ENCODE results near the gene NEURL2.

DNA sequence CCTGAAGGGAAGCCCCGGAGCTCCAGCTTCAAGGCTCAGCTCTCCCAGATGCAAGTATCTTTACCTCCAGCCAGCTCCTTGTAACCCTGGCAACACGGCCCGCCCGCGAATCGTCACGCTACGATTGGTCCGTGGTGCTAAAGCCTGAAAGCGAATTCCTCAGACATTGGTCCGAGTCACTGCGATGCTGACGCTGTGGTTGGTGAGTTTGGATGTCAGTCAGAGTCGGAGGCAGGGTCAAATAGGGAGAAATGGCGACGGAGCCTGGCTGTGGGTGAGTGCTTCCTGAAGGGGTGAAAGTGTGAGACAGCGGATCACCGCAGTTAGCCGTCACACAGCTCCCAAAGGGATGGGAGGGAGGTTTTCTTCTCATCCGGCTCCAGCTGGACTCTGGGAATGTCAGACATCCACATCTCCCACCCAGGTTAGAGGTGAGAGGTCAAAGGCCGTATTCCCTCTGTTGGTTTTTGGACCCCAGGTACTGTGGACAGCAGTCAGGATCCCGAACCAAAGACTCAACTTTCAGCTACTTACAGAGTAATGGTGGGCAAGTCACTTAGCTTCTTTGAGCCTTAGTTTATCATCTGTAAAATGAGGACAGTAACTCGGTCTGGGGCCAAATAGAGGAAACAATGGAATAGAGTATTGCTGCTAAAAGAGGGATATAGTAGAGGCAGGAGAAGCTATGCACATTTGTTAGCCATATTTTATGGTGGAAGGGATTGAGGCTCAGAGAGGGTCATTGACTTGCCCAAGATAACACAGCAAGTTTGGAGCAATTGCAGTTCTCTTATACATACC lies 9.8 kb downstream of the NEURL2 start, which contains the start of gene ZSWIM1:
- TF ChIP-seq, protein P1, sequence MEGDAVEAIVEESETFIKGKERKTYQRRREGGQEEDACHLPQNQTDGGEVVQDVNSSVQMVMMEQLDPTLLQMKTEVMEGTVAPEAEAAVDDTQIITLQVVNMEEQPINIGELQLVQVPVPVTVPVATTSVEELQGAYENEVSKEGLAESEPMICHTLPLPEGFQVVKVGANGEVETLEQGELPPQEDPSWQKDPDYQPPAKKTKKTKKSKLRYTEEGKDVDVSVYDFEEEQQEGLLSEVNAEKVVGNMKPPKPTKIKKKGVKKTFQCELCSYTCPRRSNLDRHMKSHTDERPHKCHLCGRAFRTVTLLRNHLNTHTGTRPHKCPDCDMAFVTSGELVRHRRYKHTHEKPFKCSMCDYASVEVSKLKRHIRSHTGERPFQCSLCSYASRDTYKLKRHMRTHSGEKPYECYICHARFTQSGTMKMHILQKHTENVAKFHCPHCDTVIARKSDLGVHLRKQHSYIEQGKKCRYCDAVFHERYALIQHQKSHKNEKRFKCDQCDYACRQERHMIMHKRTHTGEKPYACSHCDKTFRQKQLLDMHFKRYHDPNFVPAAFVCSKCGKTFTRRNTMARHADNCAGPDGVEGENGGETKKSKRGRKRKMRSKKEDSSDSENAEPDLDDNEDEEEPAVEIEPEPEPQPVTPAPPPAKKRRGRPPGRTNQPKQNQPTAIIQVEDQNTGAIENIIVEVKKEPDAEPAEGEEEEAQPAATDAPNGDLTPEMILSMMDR (IDR thresholded peaks at IDR 0.05): peak in 2 of 4 experiments; percentile 6 to 10
- peak; percentile 47 to 52 for TF ChIP-seq POLR2A (IDR thresholded peaks at IDR 0.05)

All from uterus (tissue), 2 donors.